ENCODE results near the gene DNAJC5.
"Not testable (repeated sequence)": the region's sequence is repeated elsewhere in the genome, so short reads cannot be mapped to it uniquely, and the experiment has no call there.

The DNAJC5 gene, protein sequence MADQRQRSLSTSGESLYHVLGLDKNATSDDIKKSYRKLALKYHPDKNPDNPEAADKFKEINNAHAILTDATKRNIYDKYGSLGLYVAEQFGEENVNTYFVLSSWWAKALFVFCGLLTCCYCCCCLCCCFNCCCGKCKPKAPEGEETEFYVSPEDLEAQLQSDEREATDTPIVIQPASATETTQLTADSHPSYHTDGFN

DNA sequence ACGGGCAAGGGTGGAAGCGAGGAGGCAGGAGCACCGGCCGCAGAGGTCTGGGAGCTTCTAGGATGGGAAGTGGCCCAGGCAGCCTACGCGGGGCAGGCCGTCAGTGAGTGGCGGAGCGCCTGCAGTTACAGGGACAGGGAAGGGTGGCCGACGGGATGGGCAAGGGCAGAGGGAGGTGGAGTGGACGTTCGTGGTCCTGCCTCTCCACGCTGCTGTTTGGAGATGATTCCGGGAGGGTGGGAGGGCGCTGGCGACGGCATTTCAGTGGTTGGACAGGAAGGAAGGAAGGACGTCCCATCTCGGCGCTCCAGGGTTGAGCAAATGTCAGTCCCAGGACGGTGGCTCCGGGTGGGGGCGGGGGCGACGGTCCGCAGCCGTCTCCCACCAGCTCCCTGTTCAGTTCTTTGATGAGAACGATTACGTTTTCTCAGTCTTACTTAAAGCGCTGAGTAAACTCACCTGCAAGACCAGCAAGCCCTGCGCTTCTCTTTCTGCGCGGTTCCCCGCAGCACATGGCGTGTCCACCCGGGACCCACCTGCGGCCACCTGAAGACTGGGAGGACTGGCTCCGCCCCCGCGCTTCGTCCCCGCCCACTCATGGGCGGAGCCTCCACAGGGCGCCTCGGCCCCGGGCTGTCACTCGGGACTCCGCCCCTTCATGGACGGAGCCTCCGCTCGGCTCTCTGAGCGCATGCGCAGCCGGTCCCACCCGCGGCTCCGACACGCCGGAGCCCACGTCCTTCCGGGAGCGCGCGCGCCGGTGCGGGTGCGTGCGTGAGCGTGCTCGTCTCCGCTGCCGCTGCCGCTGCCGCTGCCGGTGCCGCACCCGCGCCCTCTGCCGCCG is at the start of gene DNAJC5:
Gene DNAJC5, plus strand, starts transcription at position 769 of the 844 bp plus-strand sequence. CDS start 33,220 bp downstream, outside the sequence.
- DNase-seq (ENCODE audit: low spot score), result peak; percentile 97

DNA sequence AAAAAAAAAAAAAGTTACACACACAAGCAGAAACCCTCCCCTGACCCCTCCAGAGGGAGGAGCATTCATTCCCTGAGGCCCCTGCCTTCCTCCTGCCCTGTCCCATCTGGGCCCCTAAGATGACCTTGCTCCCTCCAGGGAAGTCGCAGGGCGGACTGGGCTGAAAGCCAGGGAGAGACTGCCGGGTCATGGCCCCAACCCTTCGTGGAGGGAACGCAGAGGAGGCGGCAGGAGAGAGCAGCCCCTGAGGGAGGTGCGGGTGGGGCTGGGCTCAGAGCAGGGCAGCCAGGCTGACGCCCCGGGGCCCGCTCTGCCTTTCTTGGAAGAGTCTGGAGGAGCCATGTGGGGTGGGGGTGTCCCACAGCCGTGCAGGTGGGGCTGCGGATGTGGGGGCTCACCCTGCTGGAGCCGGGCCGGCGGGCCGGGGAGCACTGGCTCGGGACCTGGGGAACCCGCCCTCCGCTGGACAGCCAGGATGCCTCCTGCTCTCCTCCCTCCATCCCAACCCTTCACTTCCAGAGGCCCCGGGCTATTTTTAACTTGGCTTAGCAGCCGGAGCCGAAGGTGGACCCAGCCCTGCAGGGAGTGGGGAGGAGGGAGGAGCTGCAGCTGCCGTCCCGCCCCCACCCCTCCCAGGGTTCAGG is 48.7 kb upstream of the DNAJC5 start:
- DNase-seq (ENCODE audit: low spot score), result peak; percentile 80

DNA sequence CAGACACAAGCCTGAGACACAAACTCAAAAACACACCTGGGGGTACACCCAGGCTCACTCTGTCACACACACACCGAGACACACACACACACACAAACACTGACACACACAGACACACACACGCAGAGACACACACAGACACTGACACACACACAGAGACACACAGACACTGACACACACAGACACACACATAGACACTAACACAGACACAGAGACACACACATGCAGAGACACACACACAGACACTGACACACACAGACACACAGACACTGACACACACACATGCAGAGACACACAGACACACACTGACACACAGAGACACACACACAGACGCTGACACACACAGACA is 48.1 kb upstream of the DNAJC5 start:
- no peak for DNase-seq (ENCODE audit: low spot score)

DNA sequence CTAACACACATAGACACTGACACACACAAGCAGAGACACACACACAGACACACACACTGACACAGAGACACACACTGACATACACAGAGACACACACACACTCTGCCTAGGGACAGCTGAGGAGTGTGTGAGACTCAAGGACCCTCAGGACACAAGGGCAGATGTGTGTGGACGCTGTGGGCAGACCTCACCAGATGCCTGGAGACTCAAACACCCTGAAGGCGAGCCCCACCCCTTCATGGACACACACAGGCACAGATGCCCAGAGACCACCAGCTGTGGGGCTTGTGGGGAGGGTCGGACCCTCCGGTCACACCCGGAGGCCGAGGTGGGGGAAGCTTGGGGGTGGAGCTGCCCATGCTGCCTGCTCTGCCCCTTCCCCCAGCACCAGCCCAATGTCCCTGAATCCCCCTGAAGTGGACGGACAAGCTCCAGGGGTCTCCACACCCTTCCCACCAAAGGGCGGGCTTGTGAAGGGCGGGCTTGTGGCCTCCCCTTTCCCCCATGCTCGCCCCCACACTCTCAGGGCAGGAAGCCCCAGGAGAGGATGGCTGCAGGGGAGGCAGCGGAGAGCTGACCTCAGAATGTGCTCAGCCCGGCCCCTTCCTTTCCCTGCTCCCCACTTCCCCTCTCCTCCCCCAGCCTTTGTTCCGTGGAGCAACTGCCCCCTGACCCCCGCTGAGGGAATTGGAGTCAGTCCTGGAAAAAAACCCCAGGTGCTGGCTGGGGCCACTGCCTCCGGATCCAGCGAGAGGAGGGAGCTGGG is 47.5 kb upstream of the DNAJC5 start:
- peak; percentile 69 for DNase-seq (ENCODE audit: low spot score)

DNA sequence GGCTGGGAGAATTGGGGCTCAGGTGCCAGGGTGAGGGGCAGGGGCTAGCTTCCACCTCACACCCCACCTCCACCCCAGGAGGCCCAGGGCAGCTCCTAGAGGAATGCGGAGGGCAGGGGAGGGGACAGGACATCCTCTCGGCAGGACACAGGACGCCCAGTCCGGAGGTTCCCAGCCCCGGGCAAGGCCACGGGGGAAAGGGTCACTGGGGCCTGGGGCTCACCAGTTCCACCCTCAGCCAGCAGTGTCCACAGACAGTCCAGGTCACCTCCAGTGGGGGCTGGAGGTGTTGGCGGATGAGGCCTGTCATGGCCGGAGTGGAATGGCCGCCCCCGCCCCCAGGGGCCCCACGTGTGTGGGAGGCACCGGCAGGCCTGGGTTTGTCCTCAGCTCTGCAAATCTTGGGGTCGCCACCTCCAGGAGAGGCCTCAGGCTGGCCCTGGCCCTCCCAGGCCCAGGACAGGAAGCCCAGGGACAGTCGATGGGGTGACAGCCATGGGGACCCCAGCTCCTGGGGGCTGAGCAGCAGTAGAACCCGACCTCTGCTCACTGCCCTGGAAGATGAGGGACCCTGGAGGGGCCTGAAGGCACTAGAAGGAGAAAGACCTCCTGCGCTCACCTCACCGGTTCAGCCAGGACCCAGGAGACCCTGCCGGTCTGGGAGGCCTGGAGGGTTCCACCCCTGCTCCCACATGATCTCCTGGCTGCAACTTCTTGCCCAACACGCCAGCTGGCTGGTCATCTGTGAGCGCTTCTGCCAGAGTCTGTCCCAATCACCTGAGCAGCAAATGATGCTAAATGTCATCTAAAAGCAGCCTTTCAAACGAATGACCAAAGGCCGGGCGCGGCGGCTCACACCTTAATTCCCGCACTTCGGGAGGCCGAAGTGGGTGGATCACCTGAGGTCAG is 46.7 kb upstream of the DNAJC5 start:
- DNase-seq (ENCODE audit: low spot score), result no peak

DNA sequence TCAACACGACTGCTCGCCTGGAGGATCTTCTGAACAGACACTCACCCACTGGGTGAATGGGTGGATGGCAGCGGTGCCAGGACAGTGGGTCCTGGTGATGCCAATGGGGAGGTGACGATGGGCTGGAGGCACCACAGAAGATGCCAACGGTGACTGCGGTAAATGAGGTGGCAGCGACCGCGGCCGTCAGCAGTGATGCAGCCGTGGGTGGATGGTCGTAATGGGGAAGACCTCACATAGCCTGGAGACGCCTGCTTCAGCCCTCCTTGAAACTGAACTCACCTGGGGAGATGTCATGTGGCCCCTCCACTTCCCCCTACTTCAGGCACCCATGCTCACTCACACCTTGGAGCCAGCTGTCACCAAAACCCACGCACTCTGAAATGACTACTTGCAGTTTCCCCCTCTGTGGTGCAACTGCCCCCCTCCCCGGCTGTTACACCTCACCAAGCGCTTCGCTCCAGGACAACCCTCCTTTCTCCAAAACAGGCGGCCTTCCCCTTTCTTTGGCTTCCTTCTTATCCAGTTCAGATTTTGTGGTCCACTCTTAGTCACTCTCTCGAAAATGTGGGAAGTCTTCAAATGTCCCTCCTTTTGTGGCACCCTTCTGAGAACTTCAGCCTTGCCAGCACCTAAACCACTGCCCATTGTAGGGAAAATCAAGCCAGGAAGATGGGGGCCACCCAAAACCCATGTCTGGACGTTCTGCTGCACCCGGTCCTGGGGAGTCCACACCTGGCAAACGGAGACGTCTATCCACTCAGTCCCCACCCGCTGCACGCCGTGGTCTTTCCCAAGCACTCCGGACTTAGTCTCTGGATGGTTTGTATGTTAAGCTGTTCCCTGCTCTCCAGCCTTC is 44.0 kb upstream of the DNAJC5 start:
- DNase-seq (ENCODE audit: low spot score), result peak; percentile 44

DNA sequence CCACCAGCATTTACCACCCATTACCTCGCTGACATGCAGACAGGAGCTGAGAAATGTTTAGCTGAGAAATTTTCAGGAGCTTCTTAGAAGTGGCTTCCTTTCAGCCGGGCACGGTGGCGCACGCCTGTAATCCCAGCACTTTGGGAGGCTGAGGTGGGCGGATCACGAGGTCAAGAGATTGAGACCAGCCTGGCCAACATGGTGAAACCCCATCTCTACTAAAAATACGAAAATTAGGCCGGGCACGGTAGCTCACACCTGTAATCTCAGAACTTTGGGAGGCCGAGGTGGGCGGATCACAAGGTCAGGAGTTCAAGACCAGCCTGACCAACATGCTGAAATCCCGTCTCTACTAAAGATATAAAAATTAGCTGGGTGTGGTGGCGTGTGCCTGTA is 43.4 kb upstream of the DNAJC5 start:
- DNase-seq (ENCODE audit: low spot score), result not testable (repeated sequence)

DNA sequence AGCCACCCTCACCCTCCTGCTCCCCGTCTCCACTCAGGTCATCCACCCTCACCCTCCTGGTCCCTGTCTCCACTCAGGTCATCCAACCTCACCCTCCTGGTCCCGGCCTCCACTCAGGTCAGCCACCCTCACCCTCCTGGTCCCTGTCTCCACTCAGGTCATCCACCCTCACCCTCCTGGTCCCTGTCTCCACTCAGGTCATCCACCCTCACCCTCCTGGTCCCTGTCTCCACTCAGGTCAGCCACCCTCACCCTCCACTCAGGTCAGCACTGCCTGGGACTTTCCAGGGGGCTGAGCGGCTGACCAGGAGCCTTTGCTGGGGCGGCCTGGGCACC is 41.2 kb upstream of the DNAJC5 start:
- DNase-seq (ENCODE audit: low spot score), result not testable (repeated sequence)

DNA sequence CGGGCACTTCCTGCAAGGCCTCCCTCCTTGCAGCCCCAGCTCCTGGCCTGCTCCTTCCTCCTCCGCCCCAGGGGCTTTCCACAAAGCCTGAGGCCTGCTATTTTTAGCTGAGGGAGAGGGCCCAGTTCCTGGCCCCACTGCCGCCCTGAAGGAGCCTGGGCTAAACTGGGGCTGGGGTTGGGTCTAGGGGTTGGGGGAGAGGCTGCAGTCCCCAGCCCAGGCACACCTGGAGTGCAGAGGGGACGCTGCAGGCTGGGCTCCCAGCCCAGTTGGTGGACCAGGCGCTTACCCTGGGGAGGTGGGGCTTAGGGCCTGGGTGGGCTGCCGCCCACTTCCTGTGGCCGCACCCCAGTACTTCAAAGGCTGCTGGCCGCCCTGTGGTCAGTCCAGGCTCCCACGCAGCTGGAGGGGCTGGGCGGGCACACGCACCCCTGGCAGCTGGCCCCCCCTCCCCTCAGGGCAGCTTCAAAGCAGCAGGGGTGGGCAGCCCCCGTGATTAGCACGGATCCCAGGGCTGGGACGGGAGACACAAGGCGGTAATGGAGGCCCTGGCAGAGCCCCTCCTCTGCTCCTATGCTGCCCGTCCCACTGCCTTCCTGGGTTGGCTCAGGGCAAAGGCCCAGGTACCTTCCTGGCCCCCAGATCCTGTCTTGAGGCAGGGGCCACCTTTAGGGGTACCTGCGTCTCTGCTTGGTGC is 40.7 kb upstream of the DNAJC5 start:
- DNase-seq (ENCODE audit: low spot score), result peak; percentile 58

DNA sequence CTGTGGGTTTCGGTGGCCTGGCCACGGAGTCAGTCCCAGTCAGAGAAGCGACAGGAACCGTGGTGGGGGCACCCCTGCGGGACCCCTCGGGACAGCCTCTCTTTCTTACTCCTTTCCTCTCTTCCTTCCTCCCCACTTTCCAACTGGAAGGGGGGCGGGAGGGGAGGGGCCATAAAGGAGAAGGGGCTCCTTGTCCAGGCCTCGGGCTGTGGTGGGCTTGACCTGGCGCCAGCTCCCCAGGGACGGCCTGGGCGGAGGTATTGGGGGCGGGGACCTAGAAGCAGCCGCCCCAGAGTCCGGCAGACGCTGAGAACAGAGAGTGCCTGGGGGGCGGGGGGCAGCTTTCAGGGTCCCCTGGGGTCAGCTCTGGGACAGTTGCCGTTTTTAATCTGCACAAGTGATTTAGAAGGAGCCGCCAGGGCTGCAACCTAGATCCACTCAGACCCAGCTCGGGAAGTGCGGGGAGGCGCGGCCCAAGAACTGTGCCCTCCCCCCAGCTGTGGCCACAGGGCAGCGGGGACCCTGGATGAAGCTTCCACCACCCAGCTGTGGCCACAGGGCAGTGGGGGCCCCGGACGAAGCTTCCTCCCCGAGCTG is 40.1 kb upstream of the DNAJC5 start:
- peak; percentile 58 for DNase-seq (ENCODE audit: low spot score)

DNA sequence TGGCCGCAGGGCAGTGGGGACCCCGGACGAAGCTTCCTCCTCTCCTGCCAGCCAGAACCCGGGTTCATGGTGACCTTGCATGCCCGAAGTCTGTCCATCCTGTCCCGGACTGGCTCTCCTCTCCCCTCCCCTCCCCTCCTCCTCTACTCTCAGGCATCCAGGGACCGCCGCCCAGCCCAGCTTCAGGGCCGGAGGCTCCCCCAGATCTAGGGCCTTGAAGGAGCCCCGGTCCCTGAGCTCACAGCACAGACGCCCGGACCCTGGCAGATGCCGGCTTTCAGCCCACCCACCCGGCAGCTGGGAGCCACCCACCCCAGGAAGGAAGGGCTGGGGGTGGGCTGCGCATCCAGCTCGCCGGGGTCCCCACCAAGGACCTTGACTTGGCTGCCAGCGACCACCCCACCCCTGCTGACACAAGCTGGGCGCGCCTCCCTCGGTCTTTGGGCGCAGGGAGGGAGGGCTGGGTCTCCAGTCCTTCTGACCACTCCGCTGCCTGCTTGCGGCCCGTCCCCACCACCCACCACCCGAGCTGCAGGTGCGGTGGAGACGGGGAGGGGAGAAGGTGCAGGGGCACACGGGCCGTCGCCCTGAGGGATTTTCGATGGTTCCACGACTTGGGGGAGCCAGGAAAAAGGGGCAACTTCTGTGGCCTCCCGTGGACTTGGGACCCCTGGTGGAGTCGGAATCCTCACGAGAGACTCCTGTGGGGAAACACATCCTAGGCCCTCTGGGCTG is 39.4 kb upstream of the DNAJC5 start:
- DNase-seq (ENCODE audit: low spot score), result peak; percentile 58

DNA sequence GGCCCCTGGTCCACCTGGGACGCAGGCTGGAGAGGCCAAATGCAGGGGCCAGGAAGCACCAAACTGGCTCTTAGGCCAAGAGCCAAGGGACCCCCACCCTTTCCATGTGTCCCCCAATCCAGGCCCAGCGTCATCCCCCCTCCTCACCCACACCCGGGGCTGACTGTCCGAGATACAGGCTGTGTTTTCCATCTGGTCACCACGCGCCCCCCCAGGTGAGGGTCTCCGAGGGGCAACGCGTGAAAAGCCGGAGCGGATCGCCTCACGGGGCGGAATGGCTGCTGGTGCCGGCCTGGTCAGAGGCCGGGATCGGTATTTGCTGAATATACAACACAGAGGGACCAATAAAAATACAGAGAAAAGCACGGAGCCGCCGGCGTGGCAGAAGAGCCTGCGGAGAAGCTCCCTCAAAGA is 38.8 kb upstream of the DNAJC5 start:
- DNase-seq (ENCODE audit: low spot score), result peak; percentile 55

DNA sequence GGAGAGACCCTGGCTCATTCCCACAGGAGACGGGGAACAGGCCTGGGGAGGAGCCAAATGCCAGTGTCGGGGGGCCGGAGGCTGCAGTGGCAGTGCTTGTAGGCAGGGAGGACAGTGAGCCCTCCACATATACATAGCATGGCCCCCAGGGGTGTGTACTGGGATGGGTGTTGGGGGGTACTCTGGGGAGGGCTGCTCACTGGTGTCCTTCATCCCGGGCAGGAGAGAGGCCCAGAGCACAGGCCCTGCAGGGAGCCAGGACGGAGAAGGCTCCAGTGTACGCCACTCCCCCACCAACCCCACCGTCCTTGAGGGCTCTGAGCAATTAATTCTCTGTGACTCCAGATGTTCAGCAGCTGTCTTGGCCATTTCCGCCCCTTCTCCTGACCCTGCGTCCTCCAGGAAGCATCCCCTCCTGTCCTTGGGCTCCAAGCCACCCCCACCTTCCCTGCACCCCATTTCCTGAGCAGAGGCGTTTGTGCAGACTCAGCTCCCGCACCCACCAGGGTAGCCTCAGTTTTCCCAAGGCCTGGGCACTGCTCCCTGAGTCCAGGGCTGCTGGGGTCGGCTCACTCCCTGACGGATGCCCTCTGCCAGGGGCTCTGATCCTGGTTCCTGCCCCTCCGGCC is 37.0 kb upstream of the DNAJC5 start:
- DNase-seq (ENCODE audit: low spot score), result peak; percentile 46

DNA sequence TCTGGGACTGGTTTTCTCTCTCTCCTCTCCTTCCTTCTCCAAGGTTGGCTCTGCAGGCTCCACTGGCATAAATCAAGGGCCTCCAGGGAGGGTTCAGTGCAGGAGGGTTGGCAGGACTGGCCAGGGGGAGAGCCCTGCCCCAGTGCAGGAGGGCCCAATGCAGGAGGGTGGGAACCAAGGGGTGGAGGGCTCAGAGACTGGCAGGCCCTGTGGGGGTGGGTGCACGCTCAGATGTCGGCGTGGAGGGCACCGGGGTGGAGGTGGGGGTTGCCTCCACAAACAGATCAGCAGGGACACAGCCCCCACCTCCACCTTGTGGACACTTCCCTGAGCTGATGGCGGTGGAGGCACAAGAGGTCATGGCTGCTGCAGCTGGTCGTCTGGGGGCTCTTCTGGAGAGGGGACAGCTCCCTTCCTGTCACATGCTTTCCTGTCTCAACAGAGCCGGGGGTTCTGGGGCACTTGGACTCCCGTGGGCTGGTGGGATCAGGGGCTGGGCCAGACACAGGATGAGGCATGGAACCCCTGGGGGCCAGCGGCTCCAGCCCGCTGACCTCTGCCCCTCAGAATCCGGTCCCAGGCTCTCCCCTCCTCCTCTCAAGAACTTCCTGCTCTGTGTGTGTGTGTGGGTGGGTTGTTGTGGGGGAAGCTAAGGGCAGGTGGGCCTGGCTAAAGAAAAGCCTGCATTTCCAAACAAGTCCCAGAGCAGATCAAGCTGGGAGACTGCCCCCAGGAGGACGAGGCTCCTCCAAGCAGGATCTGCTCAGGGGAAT is 36.3 kb upstream of the DNAJC5 start:
- peak; percentile 70 for DNase-seq (ENCODE audit: low spot score)

DNA sequence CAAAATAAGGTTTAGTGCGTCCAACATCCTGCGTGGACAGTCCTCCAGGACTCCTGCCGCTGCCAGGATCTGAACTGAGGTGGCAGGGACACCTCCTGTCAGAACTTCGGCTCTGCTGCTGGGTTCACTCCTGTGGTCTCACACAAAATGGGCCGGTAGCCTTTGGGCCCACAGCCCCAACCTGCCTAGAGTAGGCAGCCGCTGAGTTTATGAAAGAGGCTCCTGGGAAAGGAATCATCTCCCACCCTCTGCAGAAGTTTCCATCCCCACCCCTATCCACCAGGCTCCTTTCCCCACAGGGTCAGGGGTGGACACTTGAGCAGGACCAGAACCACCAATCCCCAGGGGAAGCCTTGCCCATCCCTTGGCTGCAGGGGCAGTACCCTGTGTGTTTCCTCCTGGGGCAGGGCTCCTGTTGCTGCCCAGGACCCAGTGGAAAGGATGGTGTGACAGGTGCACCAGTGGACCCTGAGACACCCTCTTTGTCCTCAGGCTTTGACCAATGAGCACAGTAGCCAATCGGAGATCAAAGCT is 35.7 kb upstream of the DNAJC5 start:
- DNase-seq (ENCODE audit: low spot score), result no peak

DNA sequence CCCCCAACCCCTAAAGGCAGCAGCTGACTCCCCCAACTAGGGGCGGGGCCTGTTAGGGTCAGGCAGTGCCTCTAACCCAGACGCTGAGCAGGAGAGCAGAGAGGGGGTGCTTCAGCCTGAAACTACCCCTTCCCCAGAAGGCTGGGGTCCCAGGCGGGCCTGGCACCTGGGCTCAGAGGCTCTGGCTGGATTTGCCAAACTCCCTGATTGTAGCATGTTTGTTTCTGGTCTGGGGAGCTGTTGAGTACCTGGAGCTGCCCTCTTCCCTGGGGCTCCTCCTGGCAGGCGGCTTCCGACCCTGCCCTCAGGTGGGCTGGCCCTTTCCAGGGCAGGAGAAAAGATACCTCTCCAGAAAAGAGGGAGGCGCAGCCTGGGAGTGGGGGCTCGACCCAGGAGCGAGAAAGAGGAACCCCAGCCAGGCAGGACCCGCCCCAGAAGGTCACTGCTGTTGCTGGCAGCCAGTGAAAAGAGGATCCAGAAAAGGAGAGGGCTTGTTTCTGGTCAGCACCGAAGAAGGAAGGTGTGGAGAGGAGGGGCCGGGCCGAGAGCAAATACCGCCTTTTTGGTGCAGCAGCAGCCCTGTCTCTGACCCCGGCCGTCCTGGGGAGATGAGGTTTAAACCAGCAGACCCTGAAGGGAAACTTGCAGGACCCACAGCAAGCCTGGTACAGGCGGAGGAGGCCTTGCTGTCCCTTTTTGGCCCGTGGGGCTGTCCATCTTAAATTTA is 34.4 kb upstream of the DNAJC5 start:
- no peak for DNase-seq (ENCODE audit: low spot score)

All from ecto neural progenitor cell (in vitro differentiated cells).